PC-9 (cell line): ENCODE measurements around the gene BNIP3. TPM values are rescaled to one million over a fixed set of nuclear protein-coding genes. Genes with fewer than 3 reads are reported as not detected.

Experiments
- BruUV-seq: library from RNA; stranded (reverse); fragments of 400-500 nt; replicated peaks from 2 replicates; lab custom pipeline; 2021; lab: Mats Ljungman, UMichigan
- CTCF ChIA-PET: fragments of 300-600 bp; sonication (Branson Sonifier 250); formaldehyde crosslinking; loops from one replicate; lab custom pipeline; 2022; ENCODE audit warnings: antibody characterized with exemption; lab: Charles Lee
- POLR2A ChIA-PET: fragments of 300-600 bp; sonication (Branson Sonifier 250); formaldehyde crosslinking; loops from one replicate; lab custom pipeline; 2022; ENCODE audit warnings: antibody characterized with exemption; ENCODE audit not compliant: unreplicated experiment; lab: Charles Lee
- DNase-seq, 2 experiments: peaks; one replicate each; pipeline versions ENCODE4 v3.0.0 to v3.0.0-alpha.2; 2015 to 2022; ENCODE audit warnings: mixed read lengths in 1 of 2
- H2AFZ ChIP-seq: fragments of 200-600 bp; sonication (generic); 2 replicates; pipeline ENCODE4 v1.8.1; 2017; ENCODE audit warnings: antibody characterized with exemption
- H3F3A ChIP-seq: fragments of 200-600 bp; sonication (generic); 2 replicates; pipeline ENCODE4 v1.8.1; 2017; ENCODE audit warnings: antibody characterized with exemption, mild to moderate bottlenecking, low read depth; ENCODE audit not compliant: insufficient read depth
- H3K27ac ChIP-seq: fragments of 200-600 bp; sonication (generic); 2 replicates; pipeline ENCODE4 v1.6.1; 2016; ENCODE audit warnings: mixed run types
- H3K27me3 ChIP-seq: fragments of 200-600 bp; sonication (generic); 2 replicates; pipeline ENCODE4 v1.6.1; 2016; ENCODE audit warnings: low read depth, mixed run types; ENCODE audit not compliant: insufficient read depth
- H3K36me3 ChIP-seq: fragments of 200-600 bp; sonication (generic); 2 replicates; pipeline ENCODE4 v1.6.1; 2016; ENCODE audit warnings: low read depth, mixed run types
- H3K4me1 ChIP-seq: fragments of 200-600 bp; sonication (generic); replicated peaks from 2 replicates; pipeline ENCODE4 v1.6.1; 2016; ENCODE audit warnings: mixed run types; ENCODE audit not compliant: insufficient read depth
- H3K4me2 ChIP-seq: fragments of 200-600 bp; sonication (generic); 2 replicates; pipeline ENCODE4 v1.6.1; 2017; ENCODE audit warnings: mixed run types
- H3K4me3 ChIP-seq: fragments of 200-600 bp; sonication (generic); 2 replicates; pipeline ENCODE4 v1.6.1; 2016; ENCODE audit warnings: mixed run types
- H3K79me2 ChIP-seq: fragments of 200-600 bp; sonication (generic); 2 replicates; pipeline ENCODE4 v1.6.1; 2017; ENCODE audit warnings: low read depth, mixed run types
- H3K9me2 ChIP-seq: fragments of 200-600 bp; sonication (generic); 2 replicates; pipeline ENCODE4 v1.8.1; 2017; ENCODE audit warnings: mild to moderate bottlenecking; ENCODE audit not compliant: insufficient read depth
- H3K9me3 ChIP-seq: fragments of 200-600 bp; sonication (generic); 2 replicates; pipeline ENCODE4 v1.8.1; 2016; ENCODE audit warnings: low read depth; ENCODE audit not compliant: insufficient read depth
- H4K20me1 ChIP-seq: fragments of 200-600 bp; sonication (generic); 2 replicates; pipeline ENCODE4 v1.8.1; 2017; ENCODE audit not compliant: insufficient read depth
- EZH2 ChIP-seq: fragments of 200-600 bp; sonication (generic); IDR thresholded peaks from 2 replicates; pipeline ENCODE4 v1.8.0; 2017; ENCODE audit warnings: antibody characterized with exemption, low read depth
- intact Hi-C: fragments of 100-400 bp; cut with micrococcal nuclease; formaldehyde crosslinking; loops from one replicate; pipeline ENCODE4 v1.10.0; 2022; ENCODE audit not compliant: unreplicated experiment
- total RNA-seq: library from RNA; stranded (reverse); gene quantifications from 2 replicates; pipeline ENCODE4 v1.2.3, GENCODE V29; 2021
- TF ChIP-seq, protein P1 (sequence below): fragments of 200-600 bp; sonication (generic); conservative IDR thresholded peaks from 2 replicates; pipeline ENCODE4 v1.6.1; 2017; ENCODE audit warnings: mixed run types, antibody characterized with exemption, mild to moderate bottlenecking, moderate library complexity

The BNIP3 gene
- total RNA-seq, 1 experiment from 2014 or later = 21.0 TPM

DNA sequence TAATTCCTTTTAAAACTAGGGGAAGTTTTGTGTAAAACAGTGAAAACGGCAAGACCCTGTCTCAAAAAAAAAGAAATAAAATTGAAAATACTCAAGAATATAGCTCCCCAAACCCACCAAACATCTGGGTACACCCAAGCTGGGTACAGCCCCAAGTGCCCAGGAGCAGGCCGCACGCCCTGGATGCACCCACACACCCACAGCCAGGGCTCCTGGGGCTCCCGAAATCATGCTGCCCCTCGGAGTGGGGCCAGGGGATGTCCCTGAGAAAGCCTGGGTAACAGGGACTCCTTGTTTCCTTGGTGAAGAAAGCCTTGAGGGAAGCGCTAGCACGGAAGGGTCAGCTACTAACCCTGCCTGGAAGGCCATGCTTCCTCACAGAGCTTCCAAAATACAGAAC is 10.1 kb downstream of the BNIP3 start:
- BruUV-seq = no TSS peak
- H3K36me3 ChIP-seq = no peaks in the 10 kb centered on the region
- TF ChIP-seq, protein P1, sequence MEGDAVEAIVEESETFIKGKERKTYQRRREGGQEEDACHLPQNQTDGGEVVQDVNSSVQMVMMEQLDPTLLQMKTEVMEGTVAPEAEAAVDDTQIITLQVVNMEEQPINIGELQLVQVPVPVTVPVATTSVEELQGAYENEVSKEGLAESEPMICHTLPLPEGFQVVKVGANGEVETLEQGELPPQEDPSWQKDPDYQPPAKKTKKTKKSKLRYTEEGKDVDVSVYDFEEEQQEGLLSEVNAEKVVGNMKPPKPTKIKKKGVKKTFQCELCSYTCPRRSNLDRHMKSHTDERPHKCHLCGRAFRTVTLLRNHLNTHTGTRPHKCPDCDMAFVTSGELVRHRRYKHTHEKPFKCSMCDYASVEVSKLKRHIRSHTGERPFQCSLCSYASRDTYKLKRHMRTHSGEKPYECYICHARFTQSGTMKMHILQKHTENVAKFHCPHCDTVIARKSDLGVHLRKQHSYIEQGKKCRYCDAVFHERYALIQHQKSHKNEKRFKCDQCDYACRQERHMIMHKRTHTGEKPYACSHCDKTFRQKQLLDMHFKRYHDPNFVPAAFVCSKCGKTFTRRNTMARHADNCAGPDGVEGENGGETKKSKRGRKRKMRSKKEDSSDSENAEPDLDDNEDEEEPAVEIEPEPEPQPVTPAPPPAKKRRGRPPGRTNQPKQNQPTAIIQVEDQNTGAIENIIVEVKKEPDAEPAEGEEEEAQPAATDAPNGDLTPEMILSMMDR = no peak
- TF ChIP-seq EZH2 = no peak
- no peaks in the 10 kb centered on the region for H3K9me2 ChIP-seq
- H3K27ac ChIP-seq = no peak overlapping the region
- CTCF ChIA-PET = no interaction called here
- no peaks in the 10 kb centered on the region for H3K9me3 ChIP-seq
- H3K4me1 ChIP-seq = no peaks in the 10 kb centered on the region
- H3K4me3 ChIP-seq = no peak overlapping the region
- no peaks in the 10 kb centered on the region for H3K27me3 ChIP-seq
- no peak overlapping the region for H3K4me2 ChIP-seq
- H3F3A ChIP-seq = no peaks in the 10 kb centered on the region
- intact Hi-C loops = no loop called here
- POLR2A ChIA-PET = no interaction called here
- H4K20me1 ChIP-seq = no peaks in the 10 kb centered on the region
- no peaks in the 10 kb centered on the region for H3K79me2 ChIP-seq
- no peak for DNase-seq
- H2AFZ ChIP-seq = no peak overlapping the region

DNA sequence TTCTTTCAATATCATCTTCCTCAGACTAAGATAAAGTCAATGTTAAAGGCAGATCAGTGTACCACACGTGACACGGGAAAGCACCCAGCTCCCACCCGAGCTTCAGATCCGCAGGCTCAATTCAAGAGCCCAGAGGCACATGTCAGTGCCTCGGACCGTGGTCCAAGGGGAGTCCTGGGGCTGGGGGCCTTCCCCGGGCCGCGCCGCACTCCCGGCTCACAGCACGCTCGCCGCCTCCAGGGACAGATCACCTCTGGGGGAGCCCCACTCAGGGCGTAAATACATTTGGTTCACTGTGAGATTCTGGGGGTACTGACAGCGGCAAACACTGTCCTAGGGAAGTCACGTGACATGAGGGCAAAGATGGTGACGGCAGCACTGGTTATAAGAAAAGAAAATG is 10.8 kb downstream of the BNIP3 start:
- ChIA-PET CTCF (no interaction called here), POLR2A (no interaction called here)
- BruUV-seq = no TSS peak

DNA sequence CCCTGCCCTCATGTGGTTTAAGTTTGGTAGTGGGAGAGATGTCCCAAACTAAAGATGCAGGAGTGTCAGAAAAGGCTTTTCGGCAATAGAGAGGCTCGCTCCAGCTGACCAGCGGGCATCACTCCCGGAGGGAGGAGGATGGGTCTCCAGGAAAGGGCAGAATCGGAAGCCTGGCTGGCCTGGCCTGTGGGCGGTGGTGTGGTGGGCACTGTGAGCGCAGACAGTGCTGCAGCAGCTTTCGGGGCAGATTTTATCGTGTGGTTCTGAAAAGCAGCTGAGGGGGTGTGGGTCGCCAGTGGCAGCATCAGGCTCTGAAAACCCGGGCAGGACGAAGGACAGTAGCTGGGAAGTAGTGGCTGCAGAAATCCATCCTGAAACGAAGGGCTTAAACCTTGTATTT is 12.8 kb downstream of the BNIP3 start:
- TF ChIP-seq, protein P1 = no peak
- no peak for TF ChIP-seq EZH2
- ChIA-PET CTCF (no interaction called here), POLR2A (no interaction called here)
- H3K27ac ChIP-seq = no peak overlapping the region
- no peaks in the 10 kb centered on the region for H3K9me3 ChIP-seq
- H4K20me1 ChIP-seq = no peaks in the 10 kb centered on the region
- DNase-seq = no peak
- no peak overlapping the region for H2AFZ ChIP-seq
- no TSS peak for BruUV-seq
- H3K4me3 ChIP-seq = no peak overlapping the region
- H3K4me2 ChIP-seq = no peak overlapping the region
- no peaks in the 10 kb centered on the region for H3K4me1 ChIP-seq
- H3K9me2 ChIP-seq = no peaks in the 10 kb centered on the region
- intact Hi-C loops = no loop called here
- no peaks in the 10 kb centered on the region for H3F3A ChIP-seq
- no peaks in the 10 kb centered on the region for H3K36me3 ChIP-seq
- no peaks in the 10 kb centered on the region for H3K27me3 ChIP-seq
- H3K79me2 ChIP-seq = no peaks in the 10 kb centered on the region

More for the DNA sequence above, 10.8 kb downstream of the BNIP3 start:
- no peak for TF ChIP-seq EZH2
- TF ChIP-seq, protein P1 = no peak
- Histone ChIP-seq H3K9me2 (no peaks in the 10 kb centered on the region), H4K20me1 (no peaks in the 10 kb centered on the region), H3K36me3 (no peaks in the 10 kb centered on the region), H3K27ac (no peak overlapping the region), H3K4me1 (no peaks in the 10 kb centered on the region), H3K9me3 (no peaks in the 10 kb centered on the region), H3K27me3 (no peaks in the 10 kb centered on the region), H3K4me2 (no peak overlapping the region), H3F3A (no peaks in the 10 kb centered on the region), H3K4me3 (no peak overlapping the region), H2AFZ (no peak overlapping the region), H3K79me2 (no peaks in the 10 kb centered on the region)
- intact Hi-C loops = no loop called here
- DNase-seq = no peak
